ENCODE results near the gene LEF1. TPM values are rescaled to one million over a fixed set of nuclear protein-coding genes. Genes with fewer than 3 reads are reported as not detected.

LEF1 gene
- total and polyA plus RNA-seq, 9 of the 15 experiments (the other 6 are each of a cell fraction or from before 2014, with no cell fraction given): 15.1 to 81.1 (median 29.7) TPM

DNA sequence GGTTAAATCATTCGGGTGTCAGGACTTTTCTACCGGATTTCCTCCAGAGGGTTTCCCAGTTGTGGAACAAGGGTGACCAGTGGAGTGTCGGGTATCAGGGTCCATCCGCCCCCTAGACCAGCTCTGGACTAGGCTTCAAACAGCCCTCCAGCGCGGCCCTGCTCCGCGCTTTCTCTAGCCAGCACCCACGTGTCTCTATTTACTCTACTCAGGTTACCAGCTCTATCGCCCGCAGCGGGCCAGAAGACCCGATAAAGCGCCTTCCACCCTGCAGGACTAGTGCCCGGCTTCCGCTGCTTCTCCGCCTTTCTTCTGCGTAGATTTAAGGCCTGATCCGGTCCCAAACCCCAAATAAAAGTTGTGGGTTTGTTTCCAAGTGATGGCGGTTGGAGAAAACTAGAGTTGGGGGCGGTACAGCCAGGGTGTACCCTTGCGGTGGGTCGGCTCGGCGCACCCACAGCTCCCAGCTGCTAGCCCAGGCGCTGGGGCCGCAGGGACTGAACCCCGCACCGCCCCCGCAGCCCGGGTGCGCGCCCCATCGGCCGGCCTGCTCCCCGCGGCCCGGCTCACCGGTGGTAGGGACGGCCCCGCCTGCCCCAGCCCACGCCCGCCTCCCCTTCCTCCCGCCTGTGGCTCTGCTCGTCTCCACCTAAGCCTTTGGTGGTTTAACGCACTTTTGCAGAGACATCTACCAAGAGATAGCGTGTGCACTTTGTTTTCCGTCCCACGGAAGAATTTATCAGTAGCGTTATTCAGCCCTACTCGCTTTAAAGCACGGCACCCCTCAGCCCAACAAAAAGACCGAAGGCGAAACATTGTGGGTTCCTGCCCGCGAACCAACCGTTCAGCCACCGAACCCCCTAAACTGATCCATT, 2.1 kb downstream of the LEF1 start (continued):
- TF ChIP-seq CXXC5 (CRISPR knock-in tag; IDR thresholded peaks at IDR 0.05) (peak; percentile 58), E2F5 (CRISPR knock-in tag; IDR thresholded peaks at IDR 0.05) (no peak), PTBP1 (IDR thresholded peaks at IDR 0.05; ENCODE audit: low read depth, low read length) (no peak), PPARD (CRISPR knock-in tag; IDR thresholded peaks at IDR 0.05) (no peak), POLR3G (IDR thresholded peaks at IDR 0.05; ENCODE audit: extremely low read depth, insufficient read length, insufficient replicate concordance) (no peak), HES1 (IDR thresholded peaks at IDR 0.05; ENCODE audit: low read depth) (peak; percentile 82), POLR2A (conservative IDR thresholded peaks at IDR 0.05) (0 out of 2 replicates have a peak, but pooled peaks have one; percentile 3)
- TF ChIP-seq, protein P1, sequence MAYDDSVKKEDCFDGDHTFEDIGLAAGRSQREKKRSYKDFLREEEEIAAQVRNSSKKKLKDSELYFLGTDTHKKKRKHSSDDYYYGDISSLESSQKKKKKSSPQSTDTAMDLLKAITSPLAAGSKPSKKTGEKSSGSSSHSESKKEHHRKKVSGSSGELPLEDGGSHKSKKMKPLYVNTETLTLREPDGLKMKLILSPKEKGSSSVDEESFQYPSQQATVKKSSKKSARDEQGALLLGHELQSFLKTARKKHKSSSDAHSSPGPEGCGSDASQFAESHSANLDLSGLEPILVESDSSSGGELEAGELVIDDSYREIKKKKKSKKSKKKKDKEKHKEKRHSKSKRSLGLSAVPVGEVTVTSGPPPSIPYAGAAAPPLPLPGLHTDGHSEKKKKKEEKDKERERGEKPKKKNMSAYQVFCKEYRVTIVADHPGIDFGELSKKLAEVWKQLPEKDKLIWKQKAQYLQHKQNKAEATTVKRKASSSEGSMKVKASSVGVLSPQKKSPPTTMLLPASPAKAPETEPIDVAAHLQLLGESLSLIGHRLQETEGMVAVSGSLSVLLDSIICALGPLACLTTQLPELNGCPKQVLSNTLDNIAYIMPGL (CRISPR knock-in tag; IDR thresholded peaks at IDR 0.05): no peak

All from K562 (cell line).